IMR-90 (cell line): ENCODE results near the gene GRAMD4. TPM values are rescaled to one million over a fixed set of nuclear protein-coding genes. Genes with fewer than 3 reads are reported as not detected.

Experiments used
- ATAC-seq: fragments of 200-7000 bp; cut with Tn5 transposase; 2 replicates; pipeline ENCODE4 v1.9.1; 2020; ENCODE audit warnings: low read depth, mild to moderate bottlenecking, moderate library complexity
- BruUV-seq: library from RNA; stranded (reverse); fragments of 400-500 nt; replicated peaks from 2 replicates; lab custom pipeline; 2021; lab: Mats Ljungman, UMichigan
- CTCF ChIA-PET: fragments of 300-600 bp; formaldehyde crosslinking; extraction: SDS; loops from one replicate; lab custom pipeline; 2021; ENCODE audit warnings: antibody characterized with exemption; lab: Yijun Ruan, JAX
- POLR2A ChIA-PET: fragments of 300-600 bp; sonication (Branson Sonifier 250); formaldehyde crosslinking; loops from one replicate; lab custom pipeline; 2022; ENCODE audit warnings: antibody characterized with exemption; ENCODE audit not compliant: unreplicated experiment; lab: Charles Lee
- DNase-seq: peaks from one replicate; pipeline ENCODE4 v3.0.0; 2013
- H2AFZ ChIP-seq: replicated peaks from 2 replicates; pipeline ENCODE3; 2013; ENCODE audit warnings: low read length, mild to moderate bottlenecking; ENCODE audit not compliant: poor library complexity
- H2AK5ac ChIP-seq: 2 replicates; pipeline ENCODE4 v1.6.1; 2013; ENCODE audit warnings: low read depth, low read length, inconsistent platforms
- H2AK9ac ChIP-seq: replicated peaks from 2 replicates; pipeline ENCODE3; 2013; ENCODE audit warnings: mild to moderate bottlenecking, low read depth, low read length, moderate library complexity; ENCODE audit not compliant: poor library complexity
- H2BK120ac ChIP-seq: 2 replicates; pipeline ENCODE4 v1.6.1; 2013; ENCODE audit warnings: low read depth, low read length, inconsistent platforms
- H2BK15ac ChIP-seq: 3 replicates; pipeline ENCODE4 v1.6.1; 2013; ENCODE audit warnings: low read depth, low read length, inconsistent platforms
- H2BK20ac ChIP-seq: 2 replicates; pipeline ENCODE4 v1.6.1; 2013; ENCODE audit warnings: low read depth, mild to moderate bottlenecking, inconsistent platforms, low read length, moderate library complexity
- H2BK5ac ChIP-seq: 2 replicates; pipeline ENCODE4 v1.6.1; 2013; ENCODE audit warnings: mild to moderate bottlenecking, low read depth, low read length, inconsistent platforms; ENCODE audit not compliant: poor library complexity, severe bottlenecking
- H3K14ac ChIP-seq: replicated peaks from 2 replicates; pipeline ENCODE4 v1.6.1; 2013; ENCODE audit warnings: low read depth, low read length, inconsistent platforms
- H3K18ac ChIP-seq: 2 replicates; pipeline ENCODE4 v1.6.1; 2013; ENCODE audit warnings: low read depth, low read length, control low read depth
- H3K23ac ChIP-seq: 2 replicates; pipeline ENCODE4 v1.6.1; 2013; ENCODE audit warnings: low read depth, low read length, inconsistent platforms
- H3K27ac ChIP-seq: 2 replicates; pipeline ENCODE4 v1.5.1; 2013; ENCODE audit warnings: mild to moderate bottlenecking, control low read depth, low read length; ENCODE audit not compliant: insufficient read depth
- H3K27me3 ChIP-seq: 2 replicates; pipeline ENCODE4 v1.6.1; 2013; ENCODE audit warnings: low read length; ENCODE audit not compliant: control insufficient read depth, insufficient read depth
- H3K36me3 ChIP-seq: 2 replicates; pipeline ENCODE4 v1.6.1; 2013; ENCODE audit warnings: low read length, mixed read lengths; ENCODE audit not compliant: control insufficient read depth, insufficient read depth
- H3K4ac ChIP-seq: 2 replicates; pipeline ENCODE4 v1.6.1; 2013; ENCODE audit warnings: low read depth, low read length, inconsistent platforms
- H3K4me1 ChIP-seq: 2 replicates; pipeline ENCODE4 v1.6.1; 2013; ENCODE audit warnings: low read length, mixed read lengths; ENCODE audit not compliant: control insufficient read depth, insufficient read depth
- H3K4me2 ChIP-seq: 2 replicates; pipeline ENCODE4 v1.6.1; 2013; ENCODE audit warnings: low read depth, mild to moderate bottlenecking, control low read depth, low read length, moderate library complexity
- H3K4me3 ChIP-seq: 2 replicates; pipeline ENCODE4 v1.5.1; 2013; ENCODE audit warnings: low read depth, mild to moderate bottlenecking, control low read depth, low read length, moderate library complexity; ENCODE audit not compliant: insufficient read depth
- H3K56ac ChIP-seq: 2 replicates; pipeline ENCODE4 v1.6.1; 2013; ENCODE audit warnings: low read length, inconsistent platforms; ENCODE audit not compliant: insufficient read depth; ENCODE audit errors: extremely low read depth
- H3K79me1 ChIP-seq, 2 experiments: 2 replicates each; pipeline ENCODE4 v1.6.1; 2013; ENCODE audit warnings: low read length in 2 of 2, inconsistent platforms in 1 of 2, low read depth in 1 of 2
- H3K9ac ChIP-seq: 2 replicates; pipeline ENCODE4 v1.6.1; 2013; ENCODE audit warnings: low read depth, low read length, control low read depth
- H3K9me1 ChIP-seq: 2 replicates; pipeline ENCODE4 v1.6.1; 2013; ENCODE audit warnings: low read length, inconsistent platforms; ENCODE audit not compliant: insufficient read depth
- H3K9me3 ChIP-seq: 2 replicates; pipeline ENCODE4 v1.6.1; 2013; ENCODE audit warnings: low read length; ENCODE audit not compliant: control insufficient read depth, insufficient read depth
- H4K20me1 ChIP-seq: 2 replicates; pipeline ENCODE4 v1.6.1; 2013; ENCODE audit warnings: low read length, inconsistent platforms; ENCODE audit not compliant: insufficient read depth
- H4K5ac ChIP-seq: 2 replicates; pipeline ENCODE4 v1.6.1; 2013; ENCODE audit warnings: mild to moderate bottlenecking, low read depth, low read length, control low read depth
- H4K8ac ChIP-seq, 2 experiments: 2 replicates each; pipeline ENCODE4 v1.6.1; 2013; ENCODE audit warnings: low read depth in 2 of 2, low read length in 2 of 2, control low read depth in 1 of 2, inconsistent platforms in 1 of 2
- H4K91ac ChIP-seq: 2 replicates; pipeline ENCODE4 v1.6.1; 2013; ENCODE audit warnings: low read depth, low read length, inconsistent platforms; ENCODE audit not compliant: insufficient read depth
- BHLHE40 ChIP-seq: fragments of 150-350 bp; IDR thresholded peaks from 2 replicates; pipeline ENCODE4 v1.6.1; 2016; ENCODE audit warnings: mild to moderate bottlenecking, low read depth, low read length
- CTCF ChIP-seq: conservative IDR thresholded peaks from 2 replicates; pipeline ENCODE4 v1.5.1; 2012; ENCODE audit warnings: mild to moderate bottlenecking, low read depth, low read length, improper control_type of control experiment
- ELK1 ChIP-seq: fragments of 150-350 bp; IDR thresholded peaks from 2 replicates; pipeline ENCODE4 v1.6.1; 2016; ENCODE audit warnings: low read depth, mild to moderate bottlenecking, low read length, moderate library complexity, borderline replicate concordance
- FOS ChIP-seq: fragments of 150-350 bp; IDR thresholded peaks from 2 replicates; pipeline ENCODE4 v1.6.1; 2016; ENCODE audit warnings: low read depth, low read length
- MAFK ChIP-seq: IDR thresholded peaks from 2 replicates; pipeline ENCODE4 v1.6.1; 2012; ENCODE audit warnings: low read depth, low read length, improper control_type of control experiment
- MAZ ChIP-seq: IDR thresholded peaks from 2 replicates; pipeline ENCODE4 v1.6.1; 2012; ENCODE audit warnings: low read depth, mild to moderate bottlenecking, low read length, improper control_type of control experiment, moderate library complexity, borderline replicate concordance
- MXI1 ChIP-seq: IDR thresholded peaks from 2 replicates; pipeline ENCODE4 v1.6.1; 2012; ENCODE audit warnings: low read depth, mild to moderate bottlenecking, low read length, moderate library complexity, borderline replicate concordance
- NFE2L2 ChIP-seq: fragments of 150-350 bp; IDR thresholded peaks from 2 replicates; pipeline ENCODE4 v1.6.1; 2016; ENCODE audit warnings: low read depth, mild to moderate bottlenecking, low read length
- POLR2A ChIP-seq: IDR thresholded peaks from 2 replicates; pipeline ENCODE4 v1.6.1; 2012; ENCODE audit warnings: mild to moderate bottlenecking, low read depth, low read length
- RAD21 ChIP-seq: IDR thresholded peaks from 2 replicates; pipeline ENCODE4 v1.6.1; 2012; ENCODE audit warnings: low read length, improper control_type of control experiment
- RCOR1 ChIP-seq: IDR thresholded peaks from 2 replicates; pipeline ENCODE4 v1.6.1; 2012; ENCODE audit warnings: mild to moderate bottlenecking, low read length, improper control_type of control experiment; ENCODE audit not compliant: insufficient replicate concordance
- RFX5 ChIP-seq: IDR thresholded peaks from 2 replicates; pipeline ENCODE4 v1.8.0; 2012; ENCODE audit warnings: low read depth, mild to moderate bottlenecking, low read length, moderate library complexity
- USF2 ChIP-seq: fragments of 150-350 bp; IDR thresholded peaks from 2 replicates; pipeline ENCODE4 v1.6.1; 2017; ENCODE audit warnings: mild to moderate bottlenecking, antibody characterized with exemption, low read length, low read depth
- WGBS, 2 experiments: methylation state at CpG; one replicate each; pipeline versions ENCODE4 v1.1.5 to v1.1.7; 2013; ENCODE audit warnings: missing lambda C conversion rate in 2 of 2; ENCODE audit not compliant: insufficient read length in 1 of 2; ENCODE audit errors: extremely low coverage in 2 of 2; 5-methylcytosine and 5-hydroxymethylcytosine counted together
- dilution Hi-C: fragments of 300-500 bp; cut with HindIII; formaldehyde crosslinking; loops from one replicate; pipeline ENCODE4 v1.14.3; 2018; ENCODE audit warnings: low sequenced_read_pairs; ENCODE audit not compliant: unreplicated experiment
- in situ Hi-C: fragments of 300-500 bp; cut with MboI; formaldehyde crosslinking; loops from 3 replicates; pipeline ENCODE4 v1.14.3; 2019; ENCODE audit warnings: low sequenced_read_pairs, inconsistent platforms, mixed read lengths
- intact Hi-C: fragments of 100-400 bp; cut with micrococcal nuclease; formaldehyde crosslinking; loops from 2 replicates; pipeline ENCODE4 v1.10.0; 2022
- polyA plus RNA-seq, 3 experiments: library from polyadenylated mRNA; depleted of rRNA; stranded (reverse); fragments of >200 nt; gene quantifications; 2 replicates each; pipeline ENCODE4 v1.2.3, GENCODE V29; 2012; ENCODE audit warnings: low replicate concordance in 1 of 3
- total RNA-seq: library from RNA; depleted of rRNA; stranded (reverse); fragments of >200 nt; gene quantifications from 2 replicates; pipeline ENCODE4 v1.2.3, GENCODE V29; 2012

GRAMD4 gene
- total and polyA plus RNA-seq, 2 of the 4 experiments (the other 2 are of a cell fraction) = 2.7 to 5.8 TPM

- no peak for TF ChIP-seq RCOR1
Observed at GRCh38 chr22:46650078-46650810, 30.1 kb downstream of the GRAMD4 start (continued).

GRCh38 chr22:46651316-46651715 lies 31.1 kb downstream of the GRAMD4 start:
- Histone ChIP-seq H2AK5ac (peak overlapping the region; percentile 56), H3K9ac (no peak overlapping the region), H2BK120ac (0 out of 2 replicates have a peak overlapping the region, but pooled peaks have one; percentile 15), H2BK15ac (no peak overlapping the region), H2BK20ac (no peak overlapping the region), H4K5ac (no peak overlapping the region), H3K56ac (no peak overlapping the region), H3K79me1 (peaks cover 2 to 3% of the 10 kb centered on the region in 2 experiments; a peak in 1 of 4 replicates), H3K36me3 (peaks cover 2% of the 10 kb centered on the region; the same call in 1 of the 2 replicates), H3K18ac (no peak overlapping the region; the same call in 1 of the 2 replicates), H4K8ac (no peak overlapping the region), H3K23ac (no peak overlapping the region), H4K20me1 (peaks cover 15% of the 10 kb centered on the region), H4K91ac (no peak overlapping the region; the same call in 1 of the 2 replicates), H3K4me1 (peaks cover 25% of the 10 kb centered on the region), H3K27me3 (no peaks in the 10 kb centered on the region), H3K4ac (no peak overlapping the region), H3K14ac (no peak overlapping the region), H2AFZ (no peak overlapping the region), H3K4me3 (no peak overlapping the region), H3K9me1 (peaks cover 6% of the 10 kb centered on the region; the same call in 1 of the 2 replicates), H3K9me3 (no peaks in the 10 kb centered on the region), H3K27ac (no peak overlapping the region), H2AK9ac (peak overlapping the region; percentile 65), H2BK5ac (no peak overlapping the region), H3K4me2 (no peak overlapping the region; the same call in 1 of the 2 replicates)
- DNase-seq (no peak), ATAC-seq (no peak)
- no TSS peak for BruUV-seq
- 92% methylated on average over 14 of the region's 16 CpGs; no CpG with 5 or more reads in 1 of the 2 experiments for WGBS, 2 experiments
- intact Hi-C loops = no loop called here
- POLR2A ChIA-PET = no interaction called here
- CTCF ChIA-PET = no interaction called here
- dilution Hi-C loops = no loop called here
- in situ Hi-C loops = no loop called here
- TF ChIP-seq RAD21 (no peak), MXI1 (no peak), ELK1 (no peak), USF2 (no peak), POLR2A (no peak), NFE2L2 (no peak), BHLHE40 (no peak), MAFK (no peak), MAZ (no peak), FOS (no peak), CTCF (no peak), RFX5 (no peak)
